HepG2 (cell line): ENCODE results near the gene LMF2.

Experiments
- CENPT ChIP-seq: sonication (generic); formaldehyde crosslinking; IDR thresholded peaks from 2 replicates; pipeline ENCODE4 v1.8.0; 2022; ENCODE audit warnings: low read depth, mild to moderate bottlenecking, moderate library complexity, missing genetic modification reagents
- PCBP1 ChIP-seq: fragments of 200-400 bp; formaldehyde crosslinking; IDR thresholded peaks from 2 replicates; pipeline ENCODE4 v1.6.1; 2017; ENCODE audit warnings: mild to moderate bottlenecking, low read depth, low read length, borderline replicate concordance
- RFXANK ChIP-seq: IDR thresholded peaks from 2 replicates; pipeline ENCODE4 v1.6.1; 2016
- SAFB2 ChIP-seq: sonication (generic); formaldehyde crosslinking; IDR thresholded peaks from 2 replicates; pipeline ENCODE4 v1.5.1; 2020; ENCODE audit warnings: missing genetic modification reagents, low read depth, mild to moderate bottlenecking, borderline replicate concordance
- TARDBP ChIP-seq: sonication (generic); formaldehyde crosslinking; IDR thresholded peaks from 2 replicates; pipeline ENCODE4 v1.8.0; 2022; ENCODE audit warnings: mild to moderate bottlenecking, missing genetic modification reagents
- ZBTB20 ChIP-seq: sonication (generic); formaldehyde crosslinking; IDR thresholded peaks from 2 replicates; pipeline ENCODE4 v1.8.1; 2023; ENCODE audit warnings: missing genetic modification reagents, low read depth, mild to moderate bottlenecking, borderline replicate concordance
- TF ChIP-seq, protein P1 (sequence below): sonication (generic); formaldehyde crosslinking; IDR thresholded peaks from 2 replicates; pipeline ENCODE4 v1.5.0; 2020; ENCODE audit warnings: missing genetic modification reagents
- TF ChIP-seq, protein P2 (sequence below): sonication (generic); formaldehyde crosslinking; IDR thresholded peaks from 2 replicates; pipeline ENCODE4 v1.5.0; 2020; ENCODE audit warnings: mild to moderate bottlenecking, missing genetic modification reagents, moderate library complexity

DNA sequence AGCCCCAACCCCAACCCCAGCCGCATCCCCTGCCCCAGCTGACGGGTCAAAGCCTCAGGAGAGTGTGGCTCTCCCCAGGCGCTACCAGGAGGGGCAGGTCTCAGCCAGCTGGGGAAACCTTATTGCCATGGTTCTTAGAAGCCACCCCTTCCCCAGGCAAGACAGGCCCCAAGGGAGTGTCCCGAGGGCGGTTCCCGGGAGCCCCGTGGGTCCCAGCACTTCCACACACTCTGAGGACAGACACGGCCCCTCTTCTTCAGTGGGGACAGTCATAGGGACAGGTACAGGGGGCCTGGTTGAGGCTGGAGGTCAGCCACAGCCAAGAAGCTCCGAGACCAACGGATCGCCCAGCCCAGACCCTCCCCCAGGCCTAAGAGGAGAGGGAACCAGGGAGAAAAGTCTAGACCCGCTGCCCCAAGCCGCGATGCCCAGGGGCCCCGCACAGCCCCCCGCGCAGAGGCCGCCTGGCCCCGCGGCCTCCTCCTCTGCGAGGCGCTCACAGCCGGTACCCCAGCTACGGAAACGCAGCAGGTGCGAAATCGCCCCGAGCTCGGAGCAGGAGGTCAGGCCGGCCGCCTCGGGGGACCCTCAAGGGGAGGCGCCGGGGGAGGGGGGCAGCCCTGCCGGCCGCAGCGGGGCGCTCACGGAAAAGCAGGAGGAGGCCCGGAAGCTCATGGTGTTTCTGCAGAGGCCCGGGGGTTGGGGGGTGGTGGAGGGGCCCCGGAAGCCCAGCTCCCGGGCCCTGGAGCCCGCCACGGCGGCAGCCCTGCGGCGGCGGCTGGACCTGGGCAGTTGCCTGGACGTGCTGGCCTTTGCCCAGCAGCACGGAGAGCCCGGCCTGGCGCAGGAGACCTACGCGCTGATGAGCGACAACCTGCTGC lies 40.8 kb upstream of the LMF2 start:
- TF ChIP-seq CENPT (CRISPR knock-in tag) (no peak), SAFB2 (no peak), PCBP1 (no peak), ZBTB20 (CRISPR knock-in tag) (no peak), TARDBP (CRISPR knock-in tag) (no peak), RFXANK (CRISPR knock-in tag) (no peak)
- TF ChIP-seq, protein P1, sequence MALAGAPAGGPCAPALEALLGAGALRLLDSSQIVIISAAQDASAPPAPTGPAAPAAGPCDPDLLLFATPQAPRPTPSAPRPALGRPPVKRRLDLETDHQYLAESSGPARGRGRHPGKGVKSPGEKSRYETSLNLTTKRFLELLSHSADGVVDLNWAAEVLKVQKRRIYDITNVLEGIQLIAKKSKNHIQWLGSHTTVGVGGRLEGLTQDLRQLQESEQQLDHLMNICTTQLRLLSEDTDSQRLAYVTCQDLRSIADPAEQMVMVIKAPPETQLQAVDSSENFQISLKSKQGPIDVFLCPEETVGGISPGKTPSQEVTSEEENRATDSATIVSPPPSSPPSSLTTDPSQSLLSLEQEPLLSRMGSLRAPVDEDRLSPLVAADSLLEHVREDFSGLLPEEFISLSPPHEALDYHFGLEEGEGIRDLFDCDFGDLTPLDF (CRISPR knock-in tag), result no peak
- TF ChIP-seq, protein P2, sequence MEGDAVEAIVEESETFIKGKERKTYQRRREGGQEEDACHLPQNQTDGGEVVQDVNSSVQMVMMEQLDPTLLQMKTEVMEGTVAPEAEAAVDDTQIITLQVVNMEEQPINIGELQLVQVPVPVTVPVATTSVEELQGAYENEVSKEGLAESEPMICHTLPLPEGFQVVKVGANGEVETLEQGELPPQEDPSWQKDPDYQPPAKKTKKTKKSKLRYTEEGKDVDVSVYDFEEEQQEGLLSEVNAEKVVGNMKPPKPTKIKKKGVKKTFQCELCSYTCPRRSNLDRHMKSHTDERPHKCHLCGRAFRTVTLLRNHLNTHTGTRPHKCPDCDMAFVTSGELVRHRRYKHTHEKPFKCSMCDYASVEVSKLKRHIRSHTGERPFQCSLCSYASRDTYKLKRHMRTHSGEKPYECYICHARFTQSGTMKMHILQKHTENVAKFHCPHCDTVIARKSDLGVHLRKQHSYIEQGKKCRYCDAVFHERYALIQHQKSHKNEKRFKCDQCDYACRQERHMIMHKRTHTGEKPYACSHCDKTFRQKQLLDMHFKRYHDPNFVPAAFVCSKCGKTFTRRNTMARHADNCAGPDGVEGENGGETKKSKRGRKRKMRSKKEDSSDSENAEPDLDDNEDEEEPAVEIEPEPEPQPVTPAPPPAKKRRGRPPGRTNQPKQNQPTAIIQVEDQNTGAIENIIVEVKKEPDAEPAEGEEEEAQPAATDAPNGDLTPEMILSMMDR (CRISPR knock-in tag), result no peak
